ENCODE measurements around the gene SLC19A1.
A peak's percentile ranks its signal among the peaks of the same experiment; 100 is the strongest.

The SLC19A1 gene

DNA sequence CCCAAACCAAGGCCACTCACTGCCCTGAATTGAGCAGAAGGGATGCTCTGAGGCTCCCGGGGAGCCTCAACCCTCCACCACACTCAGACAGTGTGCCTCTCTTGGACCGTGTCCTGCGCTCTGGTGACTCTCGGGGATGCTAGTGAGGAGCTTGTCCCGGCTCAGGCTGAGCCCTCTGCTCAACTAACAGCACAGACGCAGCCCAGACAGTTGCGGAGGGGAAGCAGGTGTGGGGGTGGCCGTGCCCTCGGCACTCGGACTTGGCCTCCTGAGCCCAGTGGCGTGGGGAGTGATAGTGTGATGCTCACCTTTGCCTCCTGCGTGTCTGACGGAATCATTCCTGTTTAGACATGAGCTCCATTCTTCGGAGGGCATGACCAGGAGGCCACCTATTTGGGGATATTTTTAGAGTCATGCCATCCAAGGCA lies 15.4 kb upstream of the SLC19A1 start:
- no peak for DNase-seq

DNA sequence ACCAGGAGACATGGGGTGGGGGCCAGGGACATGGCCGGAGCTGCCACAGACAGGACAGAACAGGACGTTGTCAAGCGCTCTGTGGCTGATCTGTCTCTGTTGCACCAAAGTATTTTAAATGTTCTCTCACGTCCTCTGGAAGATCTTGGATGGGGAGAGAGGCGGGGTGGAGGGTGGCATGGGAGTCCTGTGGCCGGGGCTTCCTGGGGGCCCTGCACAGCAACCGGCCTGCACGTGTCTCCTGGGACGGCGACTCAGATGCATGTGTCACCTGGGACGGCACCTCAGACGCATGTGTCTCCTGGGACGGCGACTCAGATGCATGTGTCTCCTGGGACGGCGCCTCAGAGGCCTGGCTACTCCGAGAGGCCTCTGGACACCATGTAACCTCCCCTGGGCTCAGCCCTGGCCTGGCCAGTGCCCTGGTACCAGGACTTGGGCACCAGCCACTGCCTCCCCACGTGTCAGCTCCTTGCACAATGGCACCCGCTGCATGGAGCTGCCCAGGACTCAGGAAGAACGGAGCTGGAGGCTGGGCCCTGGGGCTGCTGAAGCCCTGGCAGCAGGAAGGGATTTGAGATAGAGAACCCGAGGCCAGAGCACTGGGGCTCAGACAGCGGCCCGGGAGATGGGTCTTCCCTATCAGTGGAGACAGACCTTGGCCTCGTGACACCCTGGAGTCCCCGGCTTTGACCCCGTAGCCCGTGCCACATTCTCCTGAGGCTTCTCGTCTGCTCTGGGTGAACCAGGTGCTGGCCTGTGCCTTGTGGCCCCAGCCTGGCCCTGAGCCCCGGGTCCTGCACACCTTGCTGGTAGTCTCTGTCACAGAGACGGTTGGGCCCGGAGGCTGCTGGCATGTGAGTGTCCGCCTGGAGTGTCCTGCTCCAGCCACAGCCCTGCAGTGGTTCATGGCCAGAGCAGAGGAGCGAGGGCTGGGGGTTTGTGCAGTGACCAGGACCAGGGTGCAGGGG lies 14.7 kb upstream of the SLC19A1 start:
- DNase-seq, result no peak

DNA sequence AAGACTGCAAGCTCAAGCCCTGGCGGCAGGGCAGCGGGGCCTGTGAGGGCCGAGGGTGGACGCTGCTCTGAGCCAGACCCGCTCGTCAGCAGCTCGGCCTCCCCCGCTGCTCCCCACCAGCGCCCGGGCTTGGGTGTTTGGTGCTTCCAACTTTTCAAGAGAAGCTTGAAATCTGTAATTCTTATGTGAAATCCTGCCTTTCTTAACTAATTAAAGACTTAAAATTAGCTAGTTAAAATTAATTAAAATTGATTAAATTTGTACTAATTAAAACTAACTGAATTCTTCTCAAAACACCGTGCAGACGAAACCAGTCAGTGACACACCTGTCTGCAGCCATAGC lies 14.0 kb upstream of the SLC19A1 start:
- no peak for DNase-seq

DNA sequence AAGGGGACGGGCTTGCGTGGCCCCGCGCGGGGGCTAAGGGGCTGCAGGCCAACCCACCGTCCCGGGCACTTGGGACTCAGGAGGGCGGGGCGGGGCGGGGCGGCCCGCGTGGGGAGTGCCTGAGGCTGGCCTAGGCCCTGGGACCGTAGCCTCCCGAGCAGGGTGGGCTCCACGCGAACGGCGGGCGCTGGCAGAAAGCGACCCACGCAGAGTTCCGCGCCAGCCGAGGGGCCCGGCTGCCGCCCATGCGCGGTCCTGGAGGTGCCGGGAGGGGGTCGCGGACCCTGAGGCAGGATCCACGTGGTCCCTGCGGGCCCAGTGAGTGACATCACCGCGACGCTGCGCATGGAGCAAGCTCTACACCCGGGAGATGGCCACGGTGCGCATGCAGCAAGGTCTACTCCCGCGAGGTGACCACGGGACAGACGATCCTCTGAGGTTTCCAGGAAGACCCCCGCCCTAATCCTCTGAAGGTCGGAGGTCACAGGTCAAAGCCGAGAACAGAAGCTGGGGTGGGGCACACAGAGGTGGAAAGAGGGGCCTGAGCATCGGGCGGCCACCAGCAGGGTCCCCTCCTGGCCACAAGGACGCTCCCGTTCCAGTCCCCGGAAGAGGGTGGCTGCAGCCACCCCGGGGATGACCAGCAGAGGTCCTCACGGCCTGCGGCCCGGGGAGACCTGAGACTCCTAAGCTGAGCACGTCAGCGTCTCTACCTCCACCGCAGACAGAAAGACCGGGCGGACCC lies 13.5 kb upstream of the SLC19A1 start:
- peak; percentile 24 for DNase-seq

DNA sequence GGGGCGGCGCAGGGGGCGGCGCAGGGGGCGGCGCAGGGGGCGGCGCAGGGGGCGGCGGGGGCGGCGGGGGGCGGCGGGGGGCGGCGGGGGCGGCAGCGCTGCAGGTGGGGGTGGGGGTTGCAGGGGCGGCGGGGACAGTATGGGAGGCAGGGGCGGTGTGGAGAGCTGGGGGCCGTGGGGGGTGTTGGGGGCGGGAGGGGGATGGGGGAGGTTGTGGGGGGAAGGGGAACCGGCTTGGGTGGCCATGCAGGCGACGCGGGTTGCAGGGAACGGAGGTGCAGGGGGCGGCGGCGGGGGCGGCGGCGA lies 13.0 kb upstream of the SLC19A1 start:
- DNase-seq, result no peak

DNA sequence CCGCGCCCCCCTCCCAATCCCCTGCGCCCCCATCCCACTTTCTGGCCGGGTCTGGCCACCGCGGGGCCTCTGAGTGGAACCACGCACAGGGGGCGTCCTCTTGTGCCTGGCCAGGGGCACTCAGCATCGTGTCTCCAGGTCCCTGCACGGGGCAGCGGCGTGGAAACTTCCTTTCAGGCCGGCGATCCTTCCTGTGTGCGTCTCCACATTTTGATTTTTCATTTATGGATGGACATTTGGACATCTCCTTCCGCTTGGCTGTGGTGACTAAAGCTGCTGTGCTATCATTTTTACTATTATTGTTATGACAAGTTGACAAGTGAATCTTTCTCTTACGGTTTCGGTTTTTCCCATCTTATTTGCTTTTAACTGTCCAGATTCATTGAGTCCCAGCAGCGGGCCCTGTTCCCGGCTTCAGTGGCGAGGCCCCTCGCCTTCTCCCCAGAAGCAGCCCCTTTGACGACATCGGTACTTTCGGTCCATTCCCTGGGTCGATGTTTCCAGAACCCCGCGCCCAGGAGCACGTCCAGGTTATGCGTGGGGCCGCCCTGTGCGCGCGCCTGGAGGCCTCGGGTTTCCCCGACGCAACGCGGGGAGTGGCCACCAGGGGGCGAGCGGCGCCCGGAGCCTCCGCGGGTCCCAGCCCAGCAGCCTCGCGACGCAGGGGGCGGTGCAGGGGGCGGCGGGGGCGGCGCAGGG lies 12.4 kb upstream of the SLC19A1 start:
- DNase-seq, result peak; percentile 62

DNA sequence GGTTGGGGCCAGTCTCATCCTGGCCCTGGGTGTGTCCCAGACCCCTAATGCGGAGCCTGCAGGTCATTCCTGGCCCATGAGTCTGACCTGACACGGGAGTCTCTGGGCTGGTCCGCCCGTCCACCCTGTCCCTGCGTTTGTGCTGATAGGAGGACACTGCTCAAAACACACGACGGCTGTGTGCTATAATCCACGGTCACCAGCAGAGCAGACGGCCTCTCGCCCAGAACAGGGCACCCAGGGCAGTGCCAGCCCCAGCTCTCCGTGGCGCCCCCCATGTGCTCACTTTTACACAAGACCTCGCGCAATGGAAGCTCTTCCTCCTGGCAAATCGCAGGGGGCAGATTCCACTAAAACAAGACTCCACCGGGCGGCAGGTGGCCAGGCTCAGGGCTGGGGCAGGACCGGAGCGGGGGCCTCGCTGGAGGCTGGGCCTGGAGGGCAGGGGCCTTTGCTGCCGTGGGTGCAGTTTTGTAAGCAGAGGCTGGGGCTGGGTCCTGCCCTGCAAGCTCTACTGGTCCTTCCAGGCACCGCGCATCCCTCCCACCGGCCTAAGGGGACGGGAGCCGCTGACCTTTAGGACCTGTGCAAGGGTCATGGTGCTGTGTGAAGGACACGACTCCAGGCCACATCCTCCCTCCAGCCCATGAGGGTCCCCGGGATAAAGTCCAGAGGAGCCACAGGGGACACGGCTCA lies 10.6 kb upstream of the SLC19A1 start:
- no peak for DNase-seq

DNA sequence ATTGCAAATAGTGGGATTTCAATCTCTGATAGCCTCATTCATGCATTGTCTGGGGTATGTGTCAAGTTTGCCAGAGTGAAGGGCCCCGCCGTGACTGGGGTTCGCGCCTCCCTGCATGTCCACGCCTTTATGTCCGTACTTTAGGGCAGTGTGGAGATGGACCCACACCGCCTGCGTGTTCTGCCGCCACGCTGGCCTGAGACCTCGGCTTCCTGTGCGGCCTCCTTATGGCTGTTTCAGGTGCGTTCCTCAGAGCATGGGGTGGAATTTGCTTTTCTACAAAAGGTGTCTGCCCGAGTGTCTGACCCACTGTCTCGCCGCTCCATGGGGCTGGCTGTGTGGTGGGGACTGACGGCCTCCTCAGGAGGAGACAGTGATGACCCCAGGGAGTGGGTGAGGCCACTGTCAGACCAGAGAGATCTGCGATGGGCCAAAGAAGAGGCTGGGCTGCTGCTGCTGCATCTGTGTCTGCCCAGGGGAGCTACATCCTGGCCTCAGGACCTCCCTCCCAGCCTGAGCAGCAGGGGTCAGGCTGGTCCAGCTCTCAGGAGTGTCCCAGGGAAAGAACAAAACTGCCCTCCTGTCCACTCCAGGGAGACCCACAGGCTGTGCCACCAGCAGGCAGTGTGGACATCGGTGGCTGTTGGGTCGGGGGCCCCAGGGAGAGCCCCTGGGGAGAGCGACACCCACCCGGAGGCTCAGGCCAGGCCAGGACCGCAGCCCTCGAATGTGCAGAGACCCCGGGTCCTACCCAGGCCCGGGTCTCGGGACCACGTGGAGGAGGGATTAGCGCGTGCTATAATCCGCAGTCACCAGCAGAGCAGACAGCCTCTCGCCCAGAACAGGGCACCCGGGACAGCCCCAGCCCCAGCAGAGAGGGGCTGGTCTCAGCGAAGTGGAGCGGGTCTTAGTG lies 9.8 kb upstream of the SLC19A1 start:
- DNase-seq, result no peak

DNA sequence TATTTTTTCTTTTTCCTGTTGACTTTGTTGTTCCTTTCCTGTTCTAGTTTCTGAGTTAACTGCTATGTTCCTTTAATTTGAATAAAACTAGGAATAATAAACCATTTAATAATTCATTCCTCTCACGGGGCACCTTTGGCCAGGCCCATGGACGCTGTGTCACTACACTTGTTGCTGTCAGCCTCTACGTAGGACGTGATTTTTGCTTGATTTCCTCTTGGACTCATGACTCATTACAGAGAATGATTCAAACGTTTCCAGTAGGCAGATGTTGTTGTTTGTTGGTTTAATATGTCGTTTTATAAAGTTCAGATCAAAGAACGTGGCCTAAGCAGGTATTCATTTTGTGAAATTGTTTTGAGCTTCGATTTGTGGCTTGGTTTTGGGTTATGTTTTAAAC lies 9.1 kb upstream of the SLC19A1 start:
- no peak for DNase-seq

DNA sequence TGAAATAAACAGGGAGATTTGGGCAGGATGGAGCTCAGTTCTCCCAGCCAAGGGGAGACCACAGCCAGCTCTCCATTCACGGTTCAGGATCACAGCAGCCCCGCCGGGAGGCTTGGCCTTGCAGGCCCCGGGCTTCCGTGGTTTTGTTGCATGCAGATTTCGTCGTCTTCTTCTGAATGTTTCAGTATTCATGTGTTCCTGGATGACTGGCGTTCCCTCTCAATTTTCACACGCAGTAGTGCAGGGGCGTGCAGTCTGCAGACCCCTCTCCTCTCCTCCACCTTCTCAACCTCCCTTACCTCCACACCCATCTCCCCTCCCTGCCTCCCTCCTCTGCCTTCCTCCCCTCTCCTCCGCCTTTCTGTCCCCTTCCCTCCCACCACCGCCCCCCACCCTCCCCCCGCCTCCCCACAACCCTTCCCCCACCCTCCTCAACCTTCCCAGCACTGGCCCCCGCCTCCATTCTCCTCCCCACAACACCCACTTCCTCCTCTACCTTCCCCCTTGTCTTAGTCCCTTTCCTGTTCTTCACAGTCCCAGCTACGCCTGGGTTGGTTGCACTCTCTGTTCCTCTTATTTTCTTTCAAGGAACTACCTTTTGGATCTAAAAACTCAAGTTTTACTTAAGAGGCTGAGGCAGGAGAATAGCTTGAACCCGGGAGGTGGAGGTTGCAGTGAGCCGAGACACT lies 8.4 kb upstream of the SLC19A1 start:
- no peak for DNase-seq

DNA sequence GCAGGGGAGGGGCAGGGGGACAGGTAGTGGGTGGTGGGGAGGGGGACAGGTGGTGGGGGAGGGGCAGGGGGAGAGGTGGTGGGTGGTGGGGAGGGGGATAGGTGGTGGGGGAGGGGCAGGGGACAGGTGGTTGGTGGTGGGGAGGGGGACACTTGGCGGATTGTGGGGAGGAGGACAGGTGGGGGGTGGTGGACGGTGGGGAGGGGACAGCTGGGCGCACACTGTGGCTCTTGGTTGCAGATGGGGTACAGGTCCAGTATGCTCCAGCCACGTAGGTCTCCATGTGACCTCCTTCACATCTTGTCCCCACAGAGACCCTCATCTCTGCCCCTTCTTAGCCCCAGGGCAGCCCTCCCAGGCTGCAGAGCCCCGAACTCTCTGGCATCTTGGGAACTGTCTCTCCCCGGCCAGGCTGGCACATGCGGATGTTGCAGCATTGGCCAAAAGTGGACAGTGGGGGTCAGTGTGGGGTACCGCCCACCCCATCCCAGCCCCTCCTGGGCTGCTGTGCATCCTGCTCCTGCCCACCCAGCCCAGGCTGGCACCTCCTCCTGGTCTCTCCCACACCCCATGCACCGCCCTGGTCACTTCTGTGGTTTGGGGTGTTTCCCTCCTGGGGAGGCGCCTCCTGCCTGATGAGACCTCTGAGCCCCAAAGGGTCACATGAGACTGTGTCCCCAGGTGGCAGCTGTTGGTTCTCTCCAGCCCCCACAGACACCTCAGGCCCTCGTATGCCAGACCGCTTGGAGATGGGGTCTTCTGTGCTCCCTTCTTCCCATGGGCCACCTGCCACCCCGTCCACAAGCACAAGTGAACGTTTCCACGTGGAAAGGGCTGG lies 7.6 kb upstream of the SLC19A1 start:
- no peak for DNase-seq

DNA sequence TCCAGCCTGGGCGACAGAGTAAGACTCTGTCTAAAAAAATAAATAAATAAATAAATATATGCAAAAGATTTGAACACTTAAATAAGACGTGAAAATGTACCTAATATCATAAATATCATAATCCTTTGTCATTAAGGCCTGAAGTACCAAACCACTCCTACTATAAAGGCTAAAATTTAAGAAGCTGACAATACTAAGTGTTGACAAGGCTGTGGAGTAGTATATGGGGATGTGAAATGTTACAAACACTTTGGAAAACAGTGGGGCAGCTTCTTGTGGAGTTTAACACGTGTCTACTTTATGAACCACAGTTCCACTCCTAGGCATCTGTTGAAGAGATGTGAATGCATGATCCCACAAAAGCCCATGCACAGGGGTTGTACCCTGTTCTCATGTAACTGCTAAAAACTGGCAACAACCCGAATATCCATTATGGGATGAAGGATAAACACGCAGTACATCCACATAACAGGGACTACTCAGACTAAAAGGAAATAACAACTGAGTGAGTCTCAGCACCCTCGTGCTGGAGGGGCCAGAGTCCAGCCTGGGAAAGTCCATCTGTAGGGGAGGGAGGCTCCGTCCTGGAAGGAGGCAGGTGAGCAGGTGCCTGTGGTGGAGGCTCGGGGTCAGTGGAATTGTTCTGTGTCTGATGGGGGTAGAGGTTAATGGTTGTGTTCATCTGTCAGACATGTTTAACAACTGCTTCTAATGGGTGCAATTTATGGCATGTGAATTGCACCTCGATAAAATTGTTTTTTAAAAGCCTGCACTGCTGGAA lies 6.7 kb upstream of the SLC19A1 start:
- DNase-seq, result no peak

DNA sequence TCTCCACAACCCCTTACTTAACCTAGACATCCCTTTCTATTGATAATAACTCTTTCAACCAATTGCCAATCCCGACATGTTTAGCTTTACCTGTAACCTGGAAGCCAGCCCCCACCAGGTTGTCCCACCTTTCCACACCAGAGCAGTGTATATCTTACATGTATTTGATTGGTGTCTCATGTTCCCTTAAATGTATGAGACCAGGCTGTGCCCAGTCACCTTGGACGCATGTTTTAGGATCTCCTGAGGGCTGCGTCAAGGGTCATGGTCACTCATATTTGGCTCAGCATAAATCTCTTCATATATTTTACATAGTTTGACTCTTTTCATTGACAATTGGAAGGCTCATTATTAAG lies 5.3 kb upstream of the SLC19A1 start:
- DNase-seq, result no peak

DNA sequence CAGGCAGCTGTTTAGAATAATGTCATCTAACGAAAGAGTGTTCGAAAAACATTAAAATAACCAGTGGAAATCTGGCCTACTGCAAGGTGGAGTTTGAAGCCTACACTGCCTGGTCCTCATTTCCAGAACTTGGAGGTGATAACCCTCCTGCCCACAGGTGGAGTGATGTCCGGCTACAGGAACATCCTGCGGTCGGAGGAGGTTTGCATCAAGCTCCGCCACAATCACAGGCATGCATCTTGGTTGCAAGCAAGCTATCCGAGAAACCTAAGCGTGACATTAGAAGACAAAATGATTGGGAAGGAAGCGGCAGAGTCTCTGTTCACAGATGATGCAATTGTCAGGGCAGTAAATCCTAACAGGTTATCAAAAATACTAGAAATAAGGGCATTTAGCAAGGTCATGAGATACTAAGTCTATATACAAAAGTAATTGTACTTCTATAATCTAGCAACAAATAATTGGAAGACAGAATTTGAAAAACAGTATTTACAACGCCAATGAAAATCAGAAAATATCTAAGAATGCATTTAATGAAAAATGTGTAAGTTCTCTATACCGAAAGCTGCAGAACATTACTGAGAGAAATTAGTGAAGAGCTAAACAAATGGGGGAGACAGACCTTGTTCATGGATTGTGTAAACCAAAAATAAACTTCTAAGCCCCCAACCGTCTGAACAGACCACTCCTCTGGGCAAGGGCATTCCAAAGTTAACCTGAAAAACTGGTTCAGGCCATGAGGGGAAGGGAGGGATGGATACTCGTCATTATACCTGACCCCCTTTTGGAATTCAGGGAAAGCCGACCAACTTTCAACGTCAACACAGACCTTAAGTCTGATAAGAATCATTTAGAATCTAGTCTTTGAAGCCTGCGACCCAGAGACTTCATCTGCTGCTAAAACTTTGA lies 4.7 kb upstream of the SLC19A1 start:
- DNase-seq, result no peak

DNA sequence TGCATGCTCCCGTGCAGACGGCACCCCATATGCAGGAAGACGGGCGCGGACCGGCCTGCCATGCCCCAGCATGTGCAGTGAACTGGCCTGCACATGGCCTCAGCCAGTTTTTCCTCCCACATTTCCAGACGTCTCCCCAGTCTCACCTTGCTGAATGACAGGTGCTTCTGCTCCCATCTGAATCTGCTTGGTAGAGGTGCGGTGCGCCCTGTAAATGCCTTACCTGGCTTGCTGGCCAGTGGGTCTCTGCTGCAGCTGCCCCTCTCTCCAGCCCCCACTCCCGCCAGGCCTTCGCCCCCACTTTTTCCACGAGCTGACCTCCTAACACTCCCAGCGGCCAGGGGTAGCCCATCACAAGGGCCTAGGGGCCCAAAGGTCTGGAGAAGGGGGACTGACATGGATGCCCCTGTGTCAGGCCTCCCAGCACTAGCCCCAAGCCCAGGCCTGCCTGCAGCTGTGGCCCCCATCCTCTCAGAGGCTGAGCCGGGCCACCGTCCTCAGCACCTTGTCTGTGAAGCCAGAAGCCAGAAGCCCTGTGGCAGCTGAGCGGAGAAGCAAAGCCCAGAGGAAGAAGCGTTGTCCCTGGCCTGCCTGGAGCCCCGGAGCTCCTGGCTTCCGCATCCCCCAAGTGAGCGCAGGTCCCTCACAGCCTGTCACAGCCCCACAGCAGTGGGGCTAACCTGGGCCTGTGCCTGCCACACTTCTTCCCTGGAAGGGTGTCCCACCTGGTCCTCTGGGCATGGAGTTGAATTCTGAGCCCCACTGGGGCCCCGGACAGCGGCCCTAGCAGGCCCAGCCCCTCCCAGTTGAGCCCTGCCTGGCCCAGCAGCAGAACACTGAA lies 3.7 kb upstream of the SLC19A1 start:
- no peak for DNase-seq

DNA sequence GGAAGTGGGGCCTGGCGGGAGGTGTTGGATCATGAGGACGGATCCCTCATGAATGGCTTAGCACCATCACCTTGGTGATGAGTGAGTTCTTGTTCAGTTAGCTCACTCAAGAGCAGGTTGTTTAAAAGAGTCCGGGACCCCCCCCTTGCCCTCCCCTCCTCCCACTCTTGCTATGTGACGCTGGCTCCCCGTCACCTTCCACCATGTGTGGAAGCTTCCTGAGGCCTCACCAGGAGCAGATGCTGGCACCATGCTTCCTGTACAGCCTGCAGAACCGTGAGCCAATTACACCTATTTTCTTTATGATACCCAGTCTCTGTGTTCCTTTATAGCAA lies 3.0 kb upstream of the SLC19A1 start:
- no peak for DNase-seq

DNA sequence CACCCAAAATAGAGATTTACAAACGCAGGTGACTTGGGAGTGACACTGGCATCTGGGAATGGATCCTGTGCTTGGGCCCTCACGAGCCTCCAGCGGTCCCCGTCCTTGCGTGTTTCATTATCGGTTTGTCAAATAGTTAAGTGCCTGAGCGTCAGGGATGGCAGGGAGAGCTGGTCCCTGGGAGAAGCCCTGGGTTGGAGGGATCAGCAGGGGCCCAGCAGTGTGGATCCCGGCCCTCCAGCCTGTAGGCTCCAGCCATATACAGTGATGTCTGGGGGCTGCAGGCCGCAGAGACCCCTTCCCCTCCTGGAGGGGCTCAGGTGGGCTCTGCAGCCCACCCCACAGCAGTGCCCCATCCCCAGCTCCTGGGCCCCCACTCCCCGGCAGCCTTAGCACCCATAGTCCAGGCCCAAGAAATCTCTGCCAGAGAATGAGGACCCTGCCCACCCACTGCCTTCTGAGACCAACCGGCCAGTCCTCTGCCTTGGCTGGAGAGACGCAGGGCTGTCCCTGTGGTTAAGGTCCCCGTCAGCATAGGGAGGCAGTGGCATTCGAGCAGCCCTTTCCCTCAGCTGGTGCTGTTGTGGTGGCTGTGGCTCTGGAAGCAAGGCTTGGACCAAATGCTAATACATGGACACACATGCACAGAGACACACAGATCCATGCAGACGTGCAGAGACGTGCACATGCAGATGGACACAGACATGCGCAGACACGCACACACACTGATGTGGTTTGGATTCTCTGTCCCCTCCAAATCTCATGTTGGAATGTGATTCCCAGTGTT lies 2.4 kb upstream of the SLC19A1 start:
- no peak for DNase-seq

Data from DMS79 treated with DMSO at 0.1 percent for 48 hours (cell line).